ENCODE results near the gene THBS3. TPM values are rescaled to one million over a fixed set of nuclear protein-coding genes. Genes with fewer than 3 reads are reported as not detected.
A peak's percentile ranks its signal among the peaks of the same experiment; 100 is the strongest.
"Not testable (repeated sequence)": the region's sequence is repeated elsewhere in the genome, so short reads cannot be mapped to it uniquely, and the experiment has no call there.

The THBS3 gene
- polyA plus RNA-seq, 1 donor, result 49.6 TPM

DNA sequence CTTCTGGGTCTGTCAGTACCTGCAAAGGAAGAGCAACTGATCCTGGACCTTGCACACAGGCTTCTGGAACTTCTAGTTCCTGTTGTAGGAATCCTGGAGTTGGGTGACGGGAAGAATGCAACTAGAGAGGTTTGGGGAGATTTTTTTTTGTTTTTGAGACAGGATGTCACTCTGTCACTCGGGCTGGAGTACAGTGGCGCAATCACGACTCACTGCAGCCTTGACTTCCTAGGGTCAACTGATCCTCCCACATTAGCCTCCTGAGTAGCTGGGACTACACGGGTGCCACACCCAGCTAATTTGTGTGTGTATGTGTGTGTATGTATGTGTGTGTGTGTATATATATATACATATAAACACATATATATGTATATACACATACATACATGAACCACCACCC lies 28.8 kb upstream of the THBS3 start:
- no peak for DNase-seq

DNA sequence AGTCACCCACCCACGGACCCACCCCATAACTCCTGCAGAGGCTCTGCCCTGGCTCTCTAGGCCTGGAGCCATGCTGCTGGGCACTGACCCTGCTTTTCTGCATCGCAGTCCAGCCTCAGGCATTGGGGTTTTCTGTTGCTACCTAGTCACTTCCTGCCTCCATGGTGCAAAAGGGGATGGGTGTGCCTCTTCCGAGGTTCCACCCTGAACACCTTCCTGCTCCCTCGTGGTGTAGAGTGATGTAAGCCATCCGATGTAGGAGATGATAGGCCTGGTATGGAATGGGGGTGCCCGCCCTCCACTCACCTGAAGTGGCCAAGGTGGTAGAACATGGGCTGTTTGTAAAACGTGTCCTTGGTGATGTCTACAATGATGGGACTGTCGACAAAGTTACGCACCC lies 27.7 kb upstream of the THBS3 start:
- not testable (repeated sequence) for DNase-seq

DNA sequence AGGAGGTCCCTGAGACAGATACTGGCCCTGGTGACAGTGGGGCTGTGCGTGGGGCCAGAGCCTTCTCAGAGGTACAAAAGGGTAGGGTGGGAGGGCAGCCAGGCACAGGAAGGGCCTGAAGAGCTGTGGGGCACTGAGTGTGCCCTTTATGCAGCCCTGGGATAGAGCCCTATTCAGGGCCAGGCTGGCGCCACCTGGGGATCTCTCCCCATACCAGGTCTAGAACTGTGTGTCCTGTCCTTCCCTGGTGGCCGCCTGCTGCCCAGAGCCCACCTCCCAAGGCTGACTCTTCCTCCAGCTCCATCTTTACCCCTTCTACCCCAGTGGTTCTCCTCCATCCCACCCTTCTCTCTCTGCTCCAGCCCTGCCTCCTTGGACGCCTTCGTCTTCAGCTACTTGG lies 25.8 kb upstream of the THBS3 start:
- DNase-seq, result not testable (repeated sequence)

DNA sequence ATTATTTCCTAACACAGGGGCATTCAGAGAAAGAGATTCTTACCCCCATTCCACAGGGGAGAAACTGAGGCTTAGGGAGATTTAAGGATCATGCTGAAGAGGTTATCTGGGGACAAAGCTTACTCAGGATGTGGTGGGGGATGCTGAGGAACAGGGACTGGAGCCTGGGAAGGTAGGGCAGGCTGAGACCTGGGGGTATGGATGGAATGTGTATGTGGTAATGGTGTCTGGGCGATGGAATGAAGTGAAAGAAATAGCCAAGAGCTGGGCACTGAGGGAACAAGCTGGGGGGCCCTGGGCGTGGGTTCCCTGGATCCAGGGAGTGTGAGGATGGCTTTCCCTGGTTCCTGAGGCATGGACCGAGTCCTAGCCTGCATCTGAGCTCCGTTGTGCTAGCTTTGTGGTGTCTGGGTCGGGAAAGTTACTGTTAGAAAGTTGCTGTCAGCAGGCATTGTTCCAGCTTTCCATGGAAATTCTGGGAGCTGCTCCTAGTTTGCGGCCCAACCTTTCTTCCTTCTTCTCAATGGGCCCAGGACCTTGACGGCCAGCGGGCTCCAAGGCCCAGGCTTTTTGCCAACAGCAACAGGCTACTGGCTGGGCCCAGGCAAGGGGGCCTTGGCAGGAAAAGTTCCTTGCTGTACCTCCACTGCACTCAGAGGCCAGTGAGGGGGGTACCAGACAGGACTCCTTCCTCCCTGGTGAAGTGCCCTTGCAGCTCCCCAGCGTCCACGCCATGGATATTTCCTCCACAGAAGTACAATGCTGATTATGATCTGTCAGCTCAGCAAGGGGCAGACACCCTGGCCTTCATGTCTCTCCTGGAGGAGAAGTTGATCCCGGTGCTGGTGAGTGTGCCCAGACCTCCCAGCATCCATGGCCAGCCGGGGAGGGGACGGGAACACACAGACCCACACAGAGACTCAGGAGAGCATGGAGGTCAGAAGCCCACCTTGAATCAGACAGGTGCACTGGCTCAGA lies 24.6 kb upstream of the THBS3 start:
- not testable (repeated sequence) for DNase-seq

GRCh38 chr1:155231302-155231701 lies 23.6 kb upstream of the THBS3 start:
- DNase-seq, result not testable (repeated sequence)

GRCh38 chr1:155228096-155228427 lies 20.4 kb upstream of the THBS3 start:
- no peak for DNase-seq

- peak; percentile 100 for DNase-seq
Observed at GRCh38 chr1:155227261-155228095, 19.8 kb upstream of the THBS3 start.

GRCh38 chr1:155226910-155227260 lies 19.2 kb upstream of the THBS3 start:
- no peak for DNase-seq

GRCh38 chr1:155226188-155226909 lies 18.7 kb upstream of the THBS3 start:
- DNase-seq, result peak; percentile 85

GRCh38 chr1:155225404-155225759 lies 17.7 kb upstream of the THBS3 start:
- not testable (repeated sequence) for DNase-seq

DNA sequence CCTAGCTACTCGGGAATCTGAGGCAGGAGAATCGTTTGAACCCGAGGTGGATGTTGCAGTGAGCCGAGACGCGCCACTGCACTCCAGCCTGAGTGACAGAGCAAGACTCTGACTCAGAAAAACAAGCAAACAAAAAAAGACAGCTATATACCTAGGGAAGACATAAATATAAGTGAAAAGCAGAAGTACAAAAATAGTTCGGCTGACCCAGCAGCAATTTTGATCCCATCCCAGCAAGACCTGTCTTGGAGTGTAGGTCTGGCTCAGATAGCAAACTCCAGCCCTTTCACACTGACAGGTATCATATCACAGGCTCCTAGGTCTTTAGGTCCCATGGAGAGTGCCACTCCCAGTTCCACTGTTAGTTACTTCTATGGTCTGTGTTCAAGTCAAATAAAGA lies 15.3 kb upstream of the THBS3 start:
- no peak for DNase-seq

DNA sequence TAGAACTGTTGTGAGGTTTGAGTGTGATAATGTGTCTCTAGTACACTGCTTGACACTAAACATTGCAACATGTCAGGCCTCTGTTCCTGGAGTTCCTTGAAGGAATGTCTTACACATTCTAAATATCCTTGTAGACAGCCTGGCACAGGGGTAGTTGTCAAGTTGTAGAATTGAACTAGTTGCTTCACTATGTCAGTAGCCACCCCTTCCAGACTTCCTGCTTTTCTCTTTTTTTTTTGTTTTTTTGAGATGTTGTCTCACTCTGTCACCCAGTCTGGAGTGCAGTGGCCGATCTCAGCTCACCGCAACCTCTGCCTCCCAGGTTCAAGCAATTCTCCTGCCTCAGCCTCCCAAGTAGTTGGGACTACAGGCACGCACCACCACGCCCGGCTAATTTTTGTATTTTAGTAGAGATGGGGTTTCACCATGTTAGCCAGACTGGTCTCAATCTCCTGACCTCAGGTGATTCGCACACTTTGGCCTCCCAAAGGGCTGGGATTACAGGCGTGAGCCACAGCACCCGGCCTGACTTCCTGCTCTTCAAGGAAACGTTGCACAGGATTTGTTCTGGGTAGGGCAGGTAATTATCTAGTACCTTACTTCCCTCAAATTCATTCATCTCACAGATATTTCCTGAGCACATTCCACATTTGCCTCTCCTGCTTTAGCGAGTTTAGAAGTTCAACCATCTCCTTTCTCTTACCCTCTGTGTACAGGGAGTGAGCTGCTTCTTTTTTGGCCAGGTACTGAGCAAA lies 12.7 kb upstream of the THBS3 start:
- not testable (repeated sequence) for DNase-seq

GRCh38 chr1:155219592-155220031 lies 11.9 kb upstream of the THBS3 start:
- DNase-seq, result no peak

DNA sequence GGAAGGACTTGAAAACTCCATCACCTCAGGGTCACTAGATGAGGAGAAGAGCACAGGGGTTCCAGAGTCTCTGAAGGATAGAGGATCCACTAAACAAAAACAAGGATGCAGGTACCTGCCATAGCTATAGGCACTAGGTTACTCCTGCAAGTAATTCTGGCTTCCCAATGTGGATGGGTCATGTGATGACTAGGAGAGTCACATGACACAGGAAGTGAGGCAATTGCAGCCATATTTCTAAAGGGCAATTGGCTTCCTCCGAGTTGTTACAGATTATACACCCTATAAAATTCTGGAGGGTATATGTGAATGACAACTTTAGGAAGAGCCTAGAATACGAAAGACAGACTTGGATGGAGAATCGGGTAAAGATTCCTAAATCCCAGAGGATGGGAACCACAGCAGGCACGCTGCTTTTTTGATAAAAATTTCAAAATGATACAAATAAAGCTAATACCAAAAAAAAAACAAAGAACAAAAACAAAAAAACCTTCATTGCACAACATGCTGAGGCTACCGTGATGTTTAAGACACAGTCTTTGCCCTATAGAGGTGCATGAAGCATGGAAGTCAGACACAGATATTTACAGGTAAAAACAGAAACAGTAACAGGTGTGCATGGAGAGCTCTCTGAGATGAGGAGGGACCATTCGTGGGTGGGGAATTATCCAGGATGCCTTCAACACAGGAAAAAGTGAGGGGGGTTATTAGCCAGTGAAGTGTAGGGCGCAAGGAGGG lies 11.3 kb upstream of the THBS3 start:
- DNase-seq, result peak; percentile 79

GRCh38 chr1:155214702-155215101 lies 7.0 kb upstream of the THBS3 start:
- DNase-seq, result not testable (repeated sequence)

- DNase-seq, result not testable (repeated sequence)
Observed at GRCh38 chr1:155212051-155212440, 4.3 kb upstream of the THBS3 start.

- not testable (repeated sequence) for DNase-seq
Observed at GRCh38 chr1:155211381-155212050, 3.8 kb upstream of the THBS3 start.

DNA sequence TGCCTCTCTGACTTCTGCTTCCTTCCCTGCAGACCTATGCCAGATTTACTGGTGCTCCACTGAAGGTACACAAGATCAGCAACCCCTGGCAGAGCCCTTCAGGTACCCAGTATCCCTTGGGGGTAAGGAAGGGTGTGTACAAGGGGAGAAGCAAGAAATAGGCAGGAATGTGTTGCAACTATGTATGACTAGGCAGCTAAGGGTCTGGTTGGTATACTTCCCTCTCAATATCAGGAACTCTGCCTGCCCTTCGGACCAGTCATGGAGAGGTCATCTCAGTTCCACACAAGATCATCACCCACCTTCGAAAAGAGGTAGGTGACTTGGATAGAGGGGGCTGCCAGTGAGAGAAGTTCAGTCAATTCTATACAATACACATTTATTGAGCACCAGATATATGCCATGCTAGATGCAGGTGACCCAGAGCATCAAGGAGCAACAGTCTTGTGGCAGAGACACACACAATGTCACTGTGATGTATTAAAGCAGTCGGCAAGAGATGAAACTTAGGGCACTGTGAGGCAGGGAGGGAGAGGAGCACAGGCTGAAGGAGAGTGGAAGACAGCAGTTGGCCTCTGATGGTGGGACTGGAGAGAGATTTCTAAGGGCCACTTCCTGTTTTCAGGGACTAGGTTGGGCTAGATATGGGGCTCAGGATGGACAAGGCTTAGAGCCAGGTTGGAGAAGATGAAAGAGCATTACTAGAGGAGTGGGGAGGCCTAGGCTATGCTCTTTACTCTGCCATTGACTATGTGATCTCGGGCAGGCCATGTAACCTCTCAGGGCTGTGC lies 2.8 kb upstream of the THBS3 start:
- DNase-seq, result no peak

DNA sequence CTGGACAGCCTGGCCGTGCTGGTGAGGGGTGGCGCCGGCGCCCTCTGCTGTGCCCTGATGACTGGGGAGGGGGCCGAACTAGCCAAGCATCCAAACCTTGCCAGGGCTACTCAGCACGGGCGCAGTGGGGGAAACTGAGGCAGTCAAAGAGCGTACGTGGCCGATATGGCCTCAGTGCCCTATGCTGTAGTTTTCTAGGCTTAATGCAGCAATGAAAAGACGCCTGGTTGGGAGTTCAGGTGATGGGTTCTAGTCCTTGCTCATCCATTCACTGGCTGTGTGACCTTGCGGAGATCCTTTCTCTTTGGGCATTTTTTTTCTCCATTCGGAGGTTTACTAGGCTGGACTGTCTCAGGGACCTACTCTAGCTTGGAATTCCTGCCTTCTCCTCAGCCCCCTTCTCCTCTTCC lies 1.6 kb upstream of the THBS3 start:
- DNase-seq, result no peak

All from left kidney (tissue), 2 donors.